ENCODE results near the gene SDK1.

- no peak for TF ChIP-seq CTCF (IDR thresholded peaks at IDR 0.05; ENCODE audit: low read depth, low read length)
- TF ChIP-seq MAX (IDR thresholded peaks at IDR 0.05; ENCODE audit: low read depth, low read length) = no peak
Observed at GRCh38 chr7:3937605-3938004, 636.6 kb downstream of the SDK1 start.

Measured in NB4 (cell line).